Liver (tissue), 3 donors: ENCODE data around the gene CORO2A.

ENCODE experiments used
- EGR1 ChIP-seq, 2 donors: IDR thresholded peaks; 2 replicates each; pipeline ENCODE4 v1.6.1; 2016 to 2018; ENCODE audit warnings: antibody characterized with exemption in 2 of 2, low read depth in 2 of 2
- FOXA1 ChIP-seq: IDR thresholded peaks from 2 replicates; pipeline ENCODE4 v1.6.1; 2016; ENCODE audit warnings: antibody characterized with exemption
- JUND ChIP-seq, 2 donors: IDR thresholded peaks; 2 replicates each; pipeline ENCODE4 v1.6.1; 2016; ENCODE audit warnings: antibody characterized with exemption in 2 of 2
- NR2F2 ChIP-seq: IDR thresholded peaks from 2 replicates; pipeline ENCODE4 v1.6.1; 2016; ENCODE audit warnings: antibody characterized with exemption
- RAD21 ChIP-seq, 2 donors: IDR thresholded peaks; 2 replicates each; pipeline ENCODE4 v1.6.1; 2016; ENCODE audit warnings: antibody characterized with exemption in 2 of 2, mild to moderate bottlenecking in 2 of 2
- RXRA ChIP-seq, 2 donors: IDR thresholded peaks; 2 replicates each; pipeline ENCODE4 v1.6.1; 2017 to 2018; ENCODE audit warnings: antibody characterized with exemption in 2 of 2, mild to moderate bottlenecking in 1 of 2
- SP1 ChIP-seq: IDR thresholded peaks from 2 replicates; pipeline ENCODE4 v1.6.1; 2018; ENCODE audit warnings: antibody characterized with exemption, mild to moderate bottlenecking
- TAF1 ChIP-seq: conservative IDR thresholded peaks from 2 replicates; pipeline ENCODE4 v1.6.1; 2016; ENCODE audit warnings: antibody characterized with exemption, mild to moderate bottlenecking
- YY1 ChIP-seq: IDR thresholded peaks from 2 replicates; pipeline ENCODE4 v1.6.1; 2016; ENCODE audit warnings: antibody characterized with exemption, mild to moderate bottlenecking
- TF ChIP-seq, protein P1 (sequence below): fragments of 150-350 bp; IDR thresholded peaks from 2 replicates; pipeline ENCODE4 v1.5.1; 2017; ENCODE audit warnings: improper control_type of control experiment, low read depth, low read length; ENCODE audit not compliant: missing input control
- TF ChIP-seq, protein P2 (sequence below): IDR thresholded peaks from 2 replicates; pipeline ENCODE4 v1.6.1; 2016; ENCODE audit warnings: antibody characterized with exemption, mild to moderate bottlenecking
- TF ChIP-seq, protein P3 (sequence below): IDR thresholded peaks from 2 replicates; pipeline ENCODE4 v1.6.1; 2016; ENCODE audit warnings: antibody characterized with exemption
- donor health status: healthy.
- donor health status: healthy.

DNA sequence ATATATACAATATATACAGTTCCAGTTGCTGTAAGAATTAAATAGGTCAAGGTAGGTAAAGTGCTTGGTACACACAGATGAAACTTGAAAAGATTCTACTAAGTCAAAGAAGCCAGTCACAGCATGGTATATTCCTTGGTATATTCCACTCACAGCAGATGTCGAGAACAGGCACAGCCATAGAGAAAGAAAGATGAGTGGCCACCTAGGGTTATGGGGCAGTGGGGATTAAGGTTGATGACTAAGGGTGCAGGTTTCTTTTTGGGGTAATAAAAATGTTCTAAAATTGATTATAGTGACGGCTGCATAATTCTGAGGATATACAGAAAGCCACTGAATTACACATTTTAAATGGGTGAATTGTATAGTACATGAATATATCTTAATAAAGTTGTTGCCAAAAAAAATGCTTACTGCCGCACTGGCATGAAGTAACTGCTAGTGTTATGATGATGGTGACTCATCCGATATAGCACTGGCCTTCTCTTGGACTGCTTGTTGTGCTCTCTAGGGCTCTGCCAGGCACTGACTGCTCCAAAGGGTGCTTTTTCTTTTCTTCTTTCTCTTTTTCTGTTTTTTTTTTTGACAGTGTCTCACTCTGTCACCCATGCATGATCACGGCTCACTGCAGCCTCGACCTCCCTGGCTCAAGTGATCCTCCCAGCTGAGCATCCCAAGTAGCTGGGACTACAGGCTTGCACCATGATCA lies 39.5 kb upstream of the CORO2A start:
- TF ChIP-seq, protein P1, sequence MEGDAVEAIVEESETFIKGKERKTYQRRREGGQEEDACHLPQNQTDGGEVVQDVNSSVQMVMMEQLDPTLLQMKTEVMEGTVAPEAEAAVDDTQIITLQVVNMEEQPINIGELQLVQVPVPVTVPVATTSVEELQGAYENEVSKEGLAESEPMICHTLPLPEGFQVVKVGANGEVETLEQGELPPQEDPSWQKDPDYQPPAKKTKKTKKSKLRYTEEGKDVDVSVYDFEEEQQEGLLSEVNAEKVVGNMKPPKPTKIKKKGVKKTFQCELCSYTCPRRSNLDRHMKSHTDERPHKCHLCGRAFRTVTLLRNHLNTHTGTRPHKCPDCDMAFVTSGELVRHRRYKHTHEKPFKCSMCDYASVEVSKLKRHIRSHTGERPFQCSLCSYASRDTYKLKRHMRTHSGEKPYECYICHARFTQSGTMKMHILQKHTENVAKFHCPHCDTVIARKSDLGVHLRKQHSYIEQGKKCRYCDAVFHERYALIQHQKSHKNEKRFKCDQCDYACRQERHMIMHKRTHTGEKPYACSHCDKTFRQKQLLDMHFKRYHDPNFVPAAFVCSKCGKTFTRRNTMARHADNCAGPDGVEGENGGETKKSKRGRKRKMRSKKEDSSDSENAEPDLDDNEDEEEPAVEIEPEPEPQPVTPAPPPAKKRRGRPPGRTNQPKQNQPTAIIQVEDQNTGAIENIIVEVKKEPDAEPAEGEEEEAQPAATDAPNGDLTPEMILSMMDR = no peak
- TF ChIP-seq RAD21 (IDR thresholded peaks at IDR 0.05) = no peak
- TF ChIP-seq YY1 = no peak
- TF ChIP-seq, protein P2, sequence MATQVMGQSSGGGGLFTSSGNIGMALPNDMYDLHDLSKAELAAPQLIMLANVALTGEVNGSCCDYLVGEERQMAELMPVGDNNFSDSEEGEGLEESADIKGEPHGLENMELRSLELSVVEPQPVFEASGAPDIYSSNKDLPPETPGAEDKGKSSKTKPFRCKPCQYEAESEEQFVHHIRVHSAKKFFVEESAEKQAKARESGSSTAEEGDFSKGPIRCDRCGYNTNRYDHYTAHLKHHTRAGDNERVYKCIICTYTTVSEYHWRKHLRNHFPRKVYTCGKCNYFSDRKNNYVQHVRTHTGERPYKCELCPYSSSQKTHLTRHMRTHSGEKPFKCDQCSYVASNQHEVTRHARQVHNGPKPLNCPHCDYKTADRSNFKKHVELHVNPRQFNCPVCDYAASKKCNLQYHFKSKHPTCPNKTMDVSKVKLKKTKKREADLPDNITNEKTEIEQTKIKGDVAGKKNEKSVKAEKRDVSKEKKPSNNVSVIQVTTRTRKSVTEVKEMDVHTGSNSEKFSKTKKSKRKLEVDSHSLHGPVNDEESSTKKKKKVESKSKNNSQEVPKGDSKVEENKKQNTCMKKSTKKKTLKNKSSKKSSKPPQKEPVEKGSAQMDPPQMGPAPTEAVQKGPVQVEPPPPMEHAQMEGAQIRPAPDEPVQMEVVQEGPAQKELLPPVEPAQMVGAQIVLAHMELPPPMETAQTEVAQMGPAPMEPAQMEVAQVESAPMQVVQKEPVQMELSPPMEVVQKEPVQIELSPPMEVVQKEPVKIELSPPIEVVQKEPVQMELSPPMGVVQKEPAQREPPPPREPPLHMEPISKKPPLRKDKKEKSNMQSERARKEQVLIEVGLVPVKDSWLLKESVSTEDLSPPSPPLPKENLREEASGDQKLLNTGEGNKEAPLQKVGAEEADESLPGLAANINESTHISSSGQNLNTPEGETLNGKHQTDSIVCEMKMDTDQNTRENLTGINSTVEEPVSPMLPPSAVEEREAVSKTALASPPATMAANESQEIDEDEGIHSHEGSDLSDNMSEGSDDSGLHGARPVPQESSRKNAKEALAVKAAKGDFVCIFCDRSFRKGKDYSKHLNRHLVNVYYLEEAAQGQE = no peak
- TF ChIP-seq NR2F2 = no peak
- TF ChIP-seq, protein P3, sequence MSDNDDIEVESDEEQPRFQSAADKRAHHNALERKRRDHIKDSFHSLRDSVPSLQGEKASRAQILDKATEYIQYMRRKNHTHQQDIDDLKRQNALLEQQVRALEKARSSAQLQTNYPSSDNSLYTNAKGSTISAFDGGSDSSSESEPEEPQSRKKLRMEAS = no peak
- no peak for TF ChIP-seq EGR1 (IDR thresholded peaks at IDR 0.05; ENCODE audit: low read depth in 2 of 2)
- no peak for TF ChIP-seq TAF1
- peak in 1 of 2 donors; percentile 14 for TF ChIP-seq JUND (IDR thresholded peaks at IDR 0.05)
- TF ChIP-seq FOXA1 = no peak
- TF ChIP-seq SP1 = no peak
- no peak for TF ChIP-seq RXRA (IDR thresholded peaks at IDR 0.05)
